ENCODE results near the gene ADAMTS14.
"Not testable (repeated sequence)": the region's sequence is repeated elsewhere in the genome, so short reads cannot be mapped to it uniquely, and the experiment has no call there.

DNA sequence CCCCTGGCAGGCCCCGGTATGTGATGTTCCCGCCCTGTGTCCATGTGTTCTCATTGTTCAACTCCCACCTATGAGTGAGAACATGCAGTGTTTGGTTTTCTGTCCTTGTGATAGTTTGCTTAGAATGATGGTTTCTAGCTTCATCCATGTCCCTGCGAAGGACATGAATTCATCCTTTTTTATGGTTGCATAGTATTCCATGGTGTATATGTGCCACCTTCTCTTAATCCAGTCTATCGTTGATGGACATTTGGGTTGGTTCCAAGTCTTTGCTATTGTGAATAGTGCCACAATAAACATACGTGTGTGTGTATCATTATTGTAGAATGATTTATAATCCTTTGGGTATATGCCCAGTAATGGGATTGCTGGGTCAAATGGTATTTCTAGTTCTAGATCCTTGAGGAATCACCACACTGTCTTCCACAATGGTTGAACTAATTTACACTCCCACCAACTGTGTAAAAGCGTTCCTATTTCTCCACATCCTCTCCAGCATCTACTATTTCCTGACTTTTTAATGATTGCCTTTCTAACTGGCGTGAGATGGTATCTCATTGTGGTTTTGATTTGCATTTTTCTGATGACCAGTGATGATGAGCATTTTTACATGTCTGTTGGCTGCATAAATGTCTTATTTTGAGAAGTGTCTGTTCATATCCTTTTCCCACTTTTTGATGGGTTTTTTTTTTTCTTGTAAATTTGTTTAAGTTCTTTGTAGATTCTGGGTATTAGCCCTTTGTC is 32.5 kb upstream of the ADAMTS14 start:
- TF ChIP-seq, protein P1, sequence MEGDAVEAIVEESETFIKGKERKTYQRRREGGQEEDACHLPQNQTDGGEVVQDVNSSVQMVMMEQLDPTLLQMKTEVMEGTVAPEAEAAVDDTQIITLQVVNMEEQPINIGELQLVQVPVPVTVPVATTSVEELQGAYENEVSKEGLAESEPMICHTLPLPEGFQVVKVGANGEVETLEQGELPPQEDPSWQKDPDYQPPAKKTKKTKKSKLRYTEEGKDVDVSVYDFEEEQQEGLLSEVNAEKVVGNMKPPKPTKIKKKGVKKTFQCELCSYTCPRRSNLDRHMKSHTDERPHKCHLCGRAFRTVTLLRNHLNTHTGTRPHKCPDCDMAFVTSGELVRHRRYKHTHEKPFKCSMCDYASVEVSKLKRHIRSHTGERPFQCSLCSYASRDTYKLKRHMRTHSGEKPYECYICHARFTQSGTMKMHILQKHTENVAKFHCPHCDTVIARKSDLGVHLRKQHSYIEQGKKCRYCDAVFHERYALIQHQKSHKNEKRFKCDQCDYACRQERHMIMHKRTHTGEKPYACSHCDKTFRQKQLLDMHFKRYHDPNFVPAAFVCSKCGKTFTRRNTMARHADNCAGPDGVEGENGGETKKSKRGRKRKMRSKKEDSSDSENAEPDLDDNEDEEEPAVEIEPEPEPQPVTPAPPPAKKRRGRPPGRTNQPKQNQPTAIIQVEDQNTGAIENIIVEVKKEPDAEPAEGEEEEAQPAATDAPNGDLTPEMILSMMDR (IDR thresholded peaks at IDR 0.05; ENCODE audit: low read depth, low read length, poor library complexity, severe bottlenecking): not testable (repeated sequence)
- TF ChIP-seq EZH2phosphoT487 (IDR thresholded peaks at IDR 0.05; ENCODE audit: borderline replicate concordance, low read length): not testable (repeated sequence)

All from DOHH2 (cell line).